GM12878 (cell line): ENCODE results near the gene MCUB. TPM values are rescaled to one million over a fixed set of nuclear protein-coding genes. Genes with fewer than 3 reads are reported as not detected.

ENCODE experiments used
- ATAC-seq: fragments of 200-7000 bp; cut with Tn5 transposase; 3 replicates; pipeline ENCODE4 v1.9.1; 2020; ENCODE audit warnings: mild to moderate bottlenecking, moderate library complexity
- BruUV-seq: library from RNA; stranded (reverse); fragments of 400-500 nt; replicated peaks from 2 replicates; lab custom pipeline; 2021; lab: Mats Ljungman, UMichigan
- CTCF ChIA-PET: fragments of 300-600 bp; sonication (Branson Sonifier 250); formaldehyde crosslinking; extraction: SDS; loops from one replicate; lab custom pipeline; 2021; ENCODE audit warnings: inconsistent platforms; lab: Yijun Ruan, JAX
- POLR2A ChIA-PET: fragments of 350-600 bp; formaldehyde crosslinking; extraction: SDS; loops from one replicate; lab custom pipeline; 2021; ENCODE audit warnings: inconsistent platforms; lab: Charles Lee
- RAD21 ChIA-PET: fragments of 300-600 bp; sonication (Branson Sonifier 250); formaldehyde crosslinking; loops from one replicate; lab custom pipeline; 2023; ENCODE audit warnings: antibody characterized with exemption; ENCODE audit not compliant: unreplicated experiment; lab: Charles Lee
- SMC1A ChIA-PET: fragments of 300-600 bp; sonication (Branson Sonifier 250); formaldehyde crosslinking; loops from one replicate; lab custom pipeline; 2023; ENCODE audit not compliant: unreplicated experiment, uncharacterized antibody; lab: Charles Lee
- DNase-seq: peaks from one replicate; pipeline ENCODE4 v3.0.0-alpha.2; 2011; ENCODE audit warnings: low read depth, low spot score
- FAIRE-seq: peaks from 3 replicates; lab custom pipeline; 2011; peaks lifted over from hg19 to GRCh38; lab: Jason Lieb, UNC
- H2AFZ ChIP-seq: 2 replicates; pipeline ENCODE4 v1.6.0; 2011; ENCODE audit warnings: low read depth, low read length, control low read depth; ENCODE audit not compliant: control insufficient read depth
- H3K27ac ChIP-seq: 2 replicates; pipeline ENCODE4 v1.5.1; 2011; ENCODE audit warnings: control low read depth; ENCODE audit not compliant: control insufficient read depth, insufficient read depth
- H3K27me3 ChIP-seq, 2 experiments: replicated peaks in 1 of 2; 2 replicates each; pipeline versions ENCODE4 v1.6.0 to v1.6.1; 2011; ENCODE audit warnings: low read length in 1 of 2; ENCODE audit not compliant: control insufficient read depth in 2 of 2, insufficient read depth in 2 of 2
- H3K36me3 ChIP-seq, 2 experiments: 2 replicates each; pipeline ENCODE4 v1.5.1; 2011; ENCODE audit warnings: low read length in 1 of 2; ENCODE audit not compliant: control insufficient read depth in 2 of 2, insufficient read depth in 2 of 2
- H3K4me1 ChIP-seq: 2 replicates; pipeline ENCODE4 v1.6.1; 2011; ENCODE audit warnings: mild to moderate bottlenecking, low read length, moderate library complexity, mixed read lengths; ENCODE audit not compliant: control insufficient read depth, insufficient read depth
- H3K4me2 ChIP-seq: 2 replicates; pipeline ENCODE4 v1.6.0; 2011; ENCODE audit warnings: control low read depth; ENCODE audit not compliant: control insufficient read depth, insufficient read depth
- H3K4me3 ChIP-seq: fragments of 200-600 bp; sonication (generic); 2 replicates; pipeline ENCODE4 v1.5.1; 2016
- H3K79me2 ChIP-seq: 2 replicates; pipeline ENCODE4 v1.6.0; 2011; ENCODE audit warnings: low read length; ENCODE audit not compliant: control insufficient read depth, insufficient read depth
- H3K9ac ChIP-seq: 2 replicates; pipeline ENCODE4 v1.8.0; 2011; ENCODE audit warnings: low read length, control low read depth, mixed read lengths; ENCODE audit not compliant: control insufficient read depth, insufficient read depth
- H3K9me3 ChIP-seq: replicated peaks from 3 replicates; pipeline ENCODE4 v1.5.1; 2011; ENCODE audit warnings: mild to moderate bottlenecking, low read length; ENCODE audit not compliant: control insufficient read depth, insufficient read depth
- H4K20me1 ChIP-seq: 2 replicates; pipeline ENCODE4 v1.6.0; 2011; ENCODE audit not compliant: control insufficient read depth, insufficient read depth
- BMI1 ChIP-seq: fragments of 450-650 bp; IDR thresholded peaks from 2 replicates; pipeline ENCODE4 v1.6.1; 2016; ENCODE audit warnings: mild to moderate bottlenecking, moderate library complexity, borderline replicate concordance
- CBFB ChIP-seq: IDR thresholded peaks from 2 replicates; pipeline ENCODE4 v1.6.1; 2016; ENCODE audit warnings: antibody characterized with exemption, low read depth
- HDAC2 ChIP-seq: fragments of 200-600 bp; sonication (generic); IDR thresholded peaks from 2 replicates; pipeline ENCODE4 v1.6.1; 2017
- RCOR1 ChIP-seq: conservative IDR thresholded peaks from 2 replicates; pipeline ENCODE4 v1.6.1; 2012; ENCODE audit warnings: low read depth, low read length, improper control_type of control experiment
- TAF1 ChIP-seq: IDR thresholded peaks from 2 replicates; pipeline ENCODE4 v1.6.1; 2011; ENCODE audit warnings: mild to moderate bottlenecking, low read depth, low read length, borderline replicate concordance
- TCF3 ChIP-seq: IDR thresholded peaks from 2 replicates; pipeline ENCODE4 v1.6.1; 2012; ENCODE audit warnings: low read depth, mild to moderate bottlenecking, low read length, borderline replicate concordance; ENCODE audit not compliant: insufficient read depth
- ZSCAN29 ChIP-seq: fragments of 450-650 bp; IDR thresholded peaks from 2 replicates; pipeline ENCODE4 v1.6.1; 2017; ENCODE audit warnings: mild to moderate bottlenecking, moderate library complexity
- WGBS: methylation state at CpG from one replicate; pipeline ENCODE4 v1.1.6; 2016; ENCODE audit warnings: low lambda C conversion rate; ENCODE audit not compliant: insufficient replicate concordance, insufficient coverage; ENCODE audit errors: missing lambda C conversion rate; 5-methylcytosine and 5-hydroxymethylcytosine counted together
- in situ Hi-C: fragments of 300-500 bp; cut with MboI; formaldehyde crosslinking; loops from 9 replicates; pipeline ENCODE4 v1.14.3; 2018; ENCODE audit warnings: mixed read lengths
- intact Hi-C: fragments of 100-400 bp; cut with micrococcal nuclease; formaldehyde crosslinking; loops from one replicate; pipeline ENCODE4 v1.14.2; 2022; ENCODE audit not compliant: unreplicated experiment
- polyA plus RNA-seq, 11 experiments: library from polyadenylated mRNA; depleted of rRNA in 4 of 11; unstranded in 6 of 11; stranded (reverse) in 5 of 11; fragments of >200 nt; fragmentation: Nextera tagmentation in 4 of 11; fragmentation: Illumina TruSeq in 1 of 11; extraction: Ambion mirVana in 4 of 11; extraction: Trizol in 1 of 11; gene quantifications; 1 replicate in 1 of 11; 2 replicates in 10 of 11; pipeline versions ENCODE4 v1.2.1 to v1.2.3, GENCODE V29; 2011 to 2016; ENCODE audit warnings: inconsistent platforms in 2 of 11, missing spikeins in 2 of 11, low read depth in 1 of 11
- total RNA-seq, 4 experiments: library from RNA; depleted of rRNA in 3 of 4; stranded (reverse); fragments of >200 nt in 3 of 4; fragmentation: Illumina TruSeq in 1 of 4; extraction: Trizol in 1 of 4; gene quantifications; 2 replicates each; pipeline versions ENCODE4 v1.2.1 to v1.2.3, GENCODE V29; 2013 to 2021
- TF ChIP-seq, protein P1 (sequence below): fragments of 450-650 bp; formaldehyde crosslinking; IDR thresholded peaks from 2 replicates; pipeline ENCODE4 v1.4.0; 2020; ENCODE audit warnings: mild to moderate bottlenecking, moderate library complexity
- TF ChIP-seq, protein P2 (sequence below): fragments of 450-650 bp; IDR thresholded peaks from 2 replicates; pipeline ENCODE4 v1.6.1; 2018; ENCODE audit warnings: mild to moderate bottlenecking, low read depth, moderate library complexity; ENCODE audit not compliant: partially characterized antibody
- TF ChIP-seq, protein P3 (sequence below): fragments of 450-650 bp; IDR thresholded peaks from 2 replicates; pipeline ENCODE4 v1.6.1; 2016; ENCODE audit warnings: mild to moderate bottlenecking, moderate library complexity, borderline replicate concordance
- TF ChIP-seq, protein P4 (sequence below): fragments of 450-650 bp; IDR thresholded peaks from 2 replicates; pipeline ENCODE4 v1.6.1; 2016; ENCODE audit warnings: mild to moderate bottlenecking

Gene MCUB
- total and polyA plus RNA-seq, 10 of the 15 experiments (the other 5 are each of a cell fraction or from before 2014, with no cell fraction given), result 4.7 to 63.7 (median 39.4) TPM

DNA sequence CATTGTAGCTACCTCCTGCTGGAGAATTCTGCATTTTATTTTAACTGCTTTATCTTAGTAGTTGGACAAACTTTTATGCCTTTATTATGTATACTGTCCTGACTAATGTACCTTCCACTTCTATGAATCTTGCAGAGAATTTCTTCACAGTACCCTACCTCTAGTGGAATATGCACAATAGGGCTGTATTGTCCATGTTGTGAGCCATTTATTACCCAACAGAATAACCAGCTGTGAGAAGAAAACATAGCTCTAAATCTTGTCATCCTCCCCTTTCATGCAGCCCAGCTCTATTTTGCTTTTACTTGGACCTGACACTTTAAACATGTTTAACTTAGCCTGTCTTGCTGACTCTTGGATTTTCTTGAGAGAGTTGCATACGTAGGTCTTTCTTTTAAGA is 56.2 kb downstream of the MCUB start (continued):
- TF ChIP-seq TAF1, result no peak
- TF ChIP-seq, protein P1, sequence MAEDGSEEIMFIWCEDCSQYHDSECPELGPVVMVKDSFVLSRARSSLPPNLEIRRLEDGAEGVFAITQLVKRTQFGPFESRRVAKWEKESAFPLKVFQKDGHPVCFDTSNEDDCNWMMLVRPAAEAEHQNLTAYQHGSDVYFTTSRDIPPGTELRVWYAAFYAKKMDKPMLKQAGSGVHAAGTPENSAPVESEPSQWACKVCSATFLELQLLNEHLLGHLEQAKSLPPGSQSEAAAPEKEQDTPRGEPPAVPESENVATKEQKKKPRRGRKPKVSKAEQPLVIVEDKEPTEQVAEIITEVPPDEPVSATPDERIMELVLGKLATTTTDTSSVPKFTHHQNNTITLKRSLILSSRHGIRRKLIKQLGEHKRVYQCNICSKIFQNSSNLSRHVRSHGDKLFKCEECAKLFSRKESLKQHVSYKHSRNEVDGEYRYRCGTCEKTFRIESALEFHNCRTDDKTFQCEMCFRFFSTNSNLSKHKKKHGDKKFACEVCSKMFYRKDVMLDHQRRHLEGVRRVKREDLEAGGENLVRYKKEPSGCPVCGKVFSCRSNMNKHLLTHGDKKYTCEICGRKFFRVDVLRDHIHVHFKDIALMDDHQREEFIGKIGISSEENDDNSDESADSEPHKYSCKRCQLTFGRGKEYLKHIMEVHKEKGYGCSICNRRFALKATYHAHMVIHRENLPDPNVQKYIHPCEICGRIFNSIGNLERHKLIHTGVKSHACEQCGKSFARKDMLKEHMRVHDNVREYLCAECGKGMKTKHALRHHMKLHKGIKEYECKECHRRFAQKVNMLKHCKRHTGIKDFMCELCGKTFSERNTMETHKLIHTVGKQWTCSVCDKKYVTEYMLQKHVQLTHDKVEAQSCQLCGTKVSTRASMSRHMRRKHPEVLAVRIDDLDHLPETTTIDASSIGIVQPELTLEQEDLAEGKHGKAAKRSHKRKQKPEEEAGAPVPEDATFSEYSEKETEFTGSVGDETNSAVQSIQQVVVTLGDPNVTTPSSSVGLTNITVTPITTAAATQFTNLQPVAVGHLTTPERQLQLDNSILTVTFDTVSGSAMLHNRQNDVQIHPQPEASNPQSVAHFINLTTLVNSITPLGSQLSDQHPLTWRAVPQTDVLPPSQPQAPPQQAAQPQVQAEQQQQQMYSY, result no peak

DNA sequence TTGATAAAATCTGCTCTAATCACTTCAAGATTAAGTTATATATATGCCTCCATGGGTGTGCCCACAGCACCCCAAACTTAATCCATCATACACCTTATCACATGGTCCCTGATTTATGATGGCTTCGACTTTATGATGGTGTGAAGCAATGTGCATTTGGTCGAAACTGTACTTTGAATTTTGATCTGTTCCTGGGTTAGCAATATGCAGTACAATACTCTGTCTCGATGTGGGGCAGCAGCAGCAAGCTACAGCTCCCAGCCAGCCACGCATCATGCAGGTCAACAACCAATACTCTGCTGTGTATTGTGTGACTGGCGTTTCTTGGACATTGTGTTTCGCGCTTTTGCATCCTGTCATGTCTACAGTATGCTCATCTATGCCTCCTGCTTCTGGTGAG is 62.6 kb downstream of the MCUB start:
- H3K27ac ChIP-seq, result no peak overlapping the region
- TF ChIP-seq CBFB, result no peak
- TF ChIP-seq RCOR1, result no peak
- no peak for TF ChIP-seq ZSCAN29
- TF ChIP-seq, protein P2, sequence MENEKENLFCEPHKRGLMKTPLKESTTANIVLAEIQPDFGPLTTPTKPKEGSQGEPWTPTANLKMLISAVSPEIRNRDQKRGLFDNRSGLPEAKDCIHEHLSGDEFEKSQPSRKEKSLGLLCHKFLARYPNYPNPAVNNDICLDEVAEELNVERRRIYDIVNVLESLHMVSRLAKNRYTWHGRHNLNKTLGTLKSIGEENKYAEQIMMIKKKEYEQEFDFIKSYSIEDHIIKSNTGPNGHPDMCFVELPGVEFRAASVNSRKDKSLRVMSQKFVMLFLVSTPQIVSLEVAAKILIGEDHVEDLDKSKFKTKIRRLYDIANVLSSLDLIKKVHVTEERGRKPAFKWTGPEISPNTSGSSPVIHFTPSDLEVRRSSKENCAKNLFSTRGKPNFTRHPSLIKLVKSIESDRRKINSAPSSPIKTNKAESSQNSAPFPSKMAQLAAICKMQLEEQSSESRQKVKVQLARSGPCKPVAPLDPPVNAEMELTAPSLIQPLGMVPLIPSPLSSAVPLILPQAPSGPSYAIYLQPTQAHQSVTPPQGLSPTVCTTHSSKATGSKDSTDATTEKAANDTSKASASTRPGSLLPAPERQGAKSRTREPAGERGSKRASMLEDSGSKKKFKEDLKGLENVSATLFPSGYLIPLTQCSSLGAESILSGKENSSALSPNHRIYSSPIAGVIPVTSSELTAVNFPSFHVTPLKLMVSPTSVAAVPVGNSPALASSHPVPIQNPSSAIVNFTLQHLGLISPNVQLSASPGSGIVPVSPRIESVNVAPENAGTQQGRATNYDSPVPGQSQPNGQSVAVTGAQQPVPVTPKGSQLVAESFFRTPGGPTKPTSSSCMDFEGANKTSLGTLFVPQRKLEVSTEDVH, result no peak
- TF ChIP-seq, protein P3, sequence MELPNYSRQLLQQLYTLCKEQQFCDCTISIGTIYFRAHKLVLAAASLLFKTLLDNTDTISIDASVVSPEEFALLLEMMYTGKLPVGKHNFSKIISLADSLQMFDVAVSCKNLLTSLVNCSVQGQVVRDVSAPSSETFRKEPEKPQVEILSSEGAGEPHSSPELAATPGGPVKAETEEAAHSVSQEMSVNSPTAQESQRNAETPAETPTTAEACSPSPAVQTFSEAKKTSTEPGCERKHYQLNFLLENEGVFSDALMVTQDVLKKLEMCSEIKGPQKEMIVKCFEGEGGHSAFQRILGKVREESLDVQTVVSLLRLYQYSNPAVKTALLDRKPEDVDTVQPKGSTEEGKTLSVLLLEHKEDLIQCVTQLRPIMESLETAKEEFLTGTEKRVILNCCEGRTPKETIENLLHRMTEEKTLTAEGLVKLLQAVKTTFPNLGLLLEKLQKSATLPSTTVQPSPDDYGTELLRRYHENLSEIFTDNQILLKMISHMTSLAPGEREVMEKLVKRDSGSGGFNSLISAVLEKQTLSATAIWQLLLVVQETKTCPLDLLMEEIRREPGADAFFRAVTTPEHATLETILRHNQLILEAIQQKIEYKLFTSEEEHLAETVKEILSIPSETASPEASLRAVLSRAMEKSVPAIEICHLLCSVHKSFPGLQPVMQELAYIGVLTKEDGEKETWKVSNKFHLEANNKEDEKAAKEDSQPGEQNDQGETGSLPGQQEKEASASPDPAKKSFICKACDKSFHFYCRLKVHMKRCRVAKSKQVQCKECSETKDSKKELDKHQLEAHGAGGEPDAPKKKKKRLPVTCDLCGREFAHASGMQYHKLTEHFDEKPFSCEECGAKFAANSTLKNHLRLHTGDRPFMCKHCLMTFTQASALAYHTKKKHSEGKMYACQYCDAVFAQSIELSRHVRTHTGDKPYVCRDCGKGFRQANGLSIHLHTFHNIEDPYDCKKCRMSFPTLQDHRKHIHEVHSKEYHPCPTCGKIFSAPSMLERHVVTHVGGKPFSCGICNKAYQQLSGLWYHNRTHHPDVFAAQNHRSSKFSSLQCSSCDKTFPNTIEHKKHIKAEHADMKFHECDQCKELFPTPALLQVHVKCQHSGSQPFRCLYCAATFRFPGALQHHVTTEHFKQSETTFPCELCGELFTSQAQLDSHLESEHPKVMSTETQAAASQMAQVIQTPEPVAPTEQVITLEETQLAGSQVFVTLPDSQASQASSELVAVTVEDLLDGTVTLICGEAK, result no peak
- no peak for TF ChIP-seq HDAC2
- TF ChIP-seq, protein P4, sequence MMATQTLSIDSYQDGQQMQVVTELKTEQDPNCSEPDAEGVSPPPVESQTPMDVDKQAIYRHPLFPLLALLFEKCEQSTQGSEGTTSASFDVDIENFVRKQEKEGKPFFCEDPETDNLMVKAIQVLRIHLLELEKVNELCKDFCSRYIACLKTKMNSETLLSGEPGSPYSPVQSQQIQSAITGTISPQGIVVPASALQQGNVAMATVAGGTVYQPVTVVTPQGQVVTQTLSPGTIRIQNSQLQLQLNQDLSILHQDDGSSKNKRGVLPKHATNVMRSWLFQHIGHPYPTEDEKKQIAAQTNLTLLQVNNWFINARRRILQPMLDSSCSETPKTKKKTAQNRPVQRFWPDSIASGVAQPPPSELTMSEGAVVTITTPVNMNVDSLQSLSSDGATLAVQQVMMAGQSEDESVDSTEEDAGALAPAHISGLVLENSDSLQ, result no peak
- no peak for TF ChIP-seq TCF3
- no peak for TF ChIP-seq BMI1
- TF ChIP-seq, all 136 proteins: peak for 0
- Histone ChIP-seq H3K27me3 (no peaks in the 10 kb centered on the region), H2AFZ (no peak overlapping the region), H3K4me2 (no peak overlapping the region), H3K4me1 (no peaks in the 10 kb centered on the region), H3K9ac (no peak overlapping the region), H3K79me2 (no peaks in the 10 kb centered on the region), H3K9me3 (no peaks in the 10 kb centered on the region), H3K36me3 (no peaks in the 10 kb centered on the region), H4K20me1 (no peaks in the 10 kb centered on the region), H3K4me3 (no peak overlapping the region)
- no TSS peak for BruUV-seq
- no peak for DNase-seq
- WGBS, result 87% methylated on average over 7 of the region's 7 CpGs
- CTCF ChIA-PET, result no interaction called here
- no peak for ATAC-seq
- FAIRE-seq, result no peak
- intact Hi-C loops, result no loop called here
- RAD21 ChIA-PET, result no interaction called here
- POLR2A ChIA-PET, result no interaction called here
- in situ Hi-C loops, result no loop called here
- SMC1A ChIA-PET, result no interaction called here
